HG03280 (cell line): ENCODE measurements around the gene TXNDC5.
"Not testable (repeated sequence)": the region's sequence is repeated elsewhere in the genome, so short reads cannot be mapped to it uniquely, and the experiment has no call there.

Experiments
- ATAC-seq: cut with Tn5 transposase; IDR thresholded peaks from one replicate; pipeline ENCODE4 v1.9.1; 2021; ENCODE audit warnings: mild to moderate bottlenecking, moderate library complexity; ENCODE audit not compliant: unreplicated experiment

The TXNDC5 gene

DNA sequence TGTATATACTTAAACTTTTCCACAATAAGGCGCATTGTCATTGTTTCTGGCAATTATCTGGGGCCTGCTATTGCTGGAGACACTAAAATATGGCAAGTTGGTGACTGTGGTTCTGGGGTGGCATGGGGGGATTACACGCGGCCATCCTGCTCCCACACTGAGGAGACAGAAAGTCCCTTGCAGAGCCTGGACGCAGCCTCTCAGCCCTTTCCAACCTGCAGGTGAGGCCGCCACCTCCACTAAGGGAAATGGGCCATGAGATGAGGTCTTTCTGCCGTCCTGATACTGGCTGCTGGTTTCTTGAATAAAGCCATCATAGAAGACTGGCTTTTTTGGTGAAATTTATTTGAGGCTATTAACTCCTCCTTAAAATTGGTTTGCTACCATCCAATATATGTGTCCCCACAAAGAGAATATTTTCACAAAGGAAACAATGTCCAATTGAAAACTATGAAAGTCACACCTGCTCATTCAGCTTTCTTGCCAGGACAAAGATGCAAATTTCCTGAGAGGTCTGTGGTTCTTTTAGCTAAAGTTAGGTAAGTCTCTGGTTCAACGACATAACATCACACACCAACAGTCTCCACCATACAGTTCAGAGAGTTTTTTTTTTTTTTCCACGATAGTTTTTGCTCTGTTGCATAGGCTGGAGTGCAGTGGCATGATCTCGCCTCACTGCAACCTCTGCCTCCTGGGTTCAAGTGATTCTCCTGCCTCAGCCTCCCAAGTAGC, 13.0 kb downstream of the TXNDC5 start:
- ATAC-seq = peak; percentile 50

DNA sequence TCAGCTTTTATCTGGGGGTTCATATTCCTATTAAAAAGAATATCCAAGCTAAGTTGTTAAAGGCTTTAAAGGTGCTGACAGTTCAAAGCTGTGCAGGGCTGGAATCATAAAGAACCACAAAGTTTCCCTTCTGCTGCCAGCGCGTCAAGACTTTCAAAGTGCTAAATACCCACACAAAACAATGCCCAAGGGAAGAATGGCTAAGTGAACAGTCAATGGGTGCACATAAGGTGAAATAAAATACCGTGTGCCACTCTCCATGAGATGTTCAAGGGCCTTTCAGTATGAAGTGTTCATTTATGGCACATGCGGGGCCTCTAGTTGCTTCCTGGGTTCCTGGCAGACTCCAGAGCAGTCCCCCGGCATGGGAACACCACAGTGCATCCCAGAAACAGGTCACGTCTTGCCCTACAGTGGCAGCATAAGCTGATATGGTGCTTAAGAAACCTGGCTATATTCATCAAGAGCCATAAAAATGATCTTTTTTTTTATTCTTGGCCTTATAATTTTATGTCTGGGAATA, 14.1 kb downstream of the TXNDC5 start:
- ATAC-seq = no peak

DNA sequence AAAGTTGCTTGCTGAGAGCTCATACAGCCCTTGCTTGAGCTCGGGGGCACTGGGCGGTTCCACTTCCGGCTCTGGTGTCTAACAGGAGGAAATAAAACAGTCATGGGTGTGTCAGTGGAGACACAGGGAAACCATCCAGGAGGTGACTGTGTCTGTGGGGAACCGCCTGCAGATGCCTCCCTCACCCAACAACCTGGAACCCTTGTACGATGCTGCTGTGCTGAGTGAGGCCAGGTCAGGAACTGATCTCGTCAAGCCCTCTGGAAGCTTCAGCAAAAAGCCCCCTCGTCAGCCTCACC, 15.5 kb downstream of the TXNDC5 start:
- ATAC-seq = no peak

DNA sequence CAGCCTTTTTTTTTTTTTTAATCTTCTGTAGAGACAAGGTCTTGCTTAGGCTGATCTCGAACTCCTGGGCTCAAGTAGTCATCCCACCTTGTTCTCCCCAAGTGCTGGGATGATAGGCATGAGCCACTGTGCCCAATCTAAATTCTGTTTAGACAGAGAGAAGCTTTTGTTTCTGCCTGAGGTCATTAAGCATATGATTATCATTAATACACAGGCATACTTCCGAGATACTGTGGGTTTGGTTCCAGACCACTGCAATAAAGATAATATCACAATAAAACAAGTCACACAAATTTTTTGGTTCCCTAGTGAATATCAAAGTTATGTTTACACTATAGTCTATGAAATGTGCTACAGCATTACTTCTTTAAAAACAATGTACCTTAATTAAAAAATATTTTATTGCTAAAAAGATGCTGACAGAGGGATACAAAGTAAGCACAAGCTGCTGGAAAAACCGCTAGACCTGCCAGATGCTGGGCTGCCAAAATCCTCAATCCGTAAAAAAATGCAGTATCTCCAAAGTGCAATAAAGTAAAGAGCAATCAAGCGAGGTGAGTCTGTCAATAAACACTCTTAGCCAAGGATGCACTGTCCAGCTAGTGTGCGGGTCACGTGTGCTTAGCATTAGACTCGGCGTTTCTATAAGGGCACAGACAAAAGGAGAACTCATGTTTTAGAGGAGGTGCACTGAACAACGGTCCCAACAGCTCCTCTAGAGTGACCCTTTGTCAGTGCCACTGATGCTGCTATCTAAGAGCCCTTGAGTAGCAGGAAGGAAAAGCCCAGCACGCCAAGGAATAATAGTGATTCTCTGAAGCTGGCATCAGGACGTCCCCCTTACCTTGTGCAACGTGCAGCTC, 16.1 kb downstream of the TXNDC5 start:
- no peak for ATAC-seq

DNA sequence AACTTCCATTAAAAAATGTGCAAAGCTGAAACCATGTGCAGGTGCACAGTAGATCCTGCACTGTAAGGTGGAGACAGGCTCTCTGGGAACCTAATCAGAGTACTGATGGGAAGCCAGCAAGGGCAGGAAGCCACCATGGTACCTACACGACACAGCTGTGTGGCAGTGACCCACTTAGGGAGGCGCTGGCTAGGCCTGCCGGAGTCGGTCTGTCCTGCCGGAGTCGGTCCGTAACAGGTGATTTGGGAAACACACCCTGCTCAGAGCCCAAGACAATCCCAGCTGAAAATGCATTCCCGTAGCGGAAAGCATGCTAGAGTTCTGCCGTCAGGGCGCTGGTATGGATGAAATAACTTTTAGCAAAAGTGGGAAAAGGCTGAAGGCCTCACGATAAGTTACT, 17.2 kb downstream of the TXNDC5 start:
- ATAC-seq = no peak

DNA sequence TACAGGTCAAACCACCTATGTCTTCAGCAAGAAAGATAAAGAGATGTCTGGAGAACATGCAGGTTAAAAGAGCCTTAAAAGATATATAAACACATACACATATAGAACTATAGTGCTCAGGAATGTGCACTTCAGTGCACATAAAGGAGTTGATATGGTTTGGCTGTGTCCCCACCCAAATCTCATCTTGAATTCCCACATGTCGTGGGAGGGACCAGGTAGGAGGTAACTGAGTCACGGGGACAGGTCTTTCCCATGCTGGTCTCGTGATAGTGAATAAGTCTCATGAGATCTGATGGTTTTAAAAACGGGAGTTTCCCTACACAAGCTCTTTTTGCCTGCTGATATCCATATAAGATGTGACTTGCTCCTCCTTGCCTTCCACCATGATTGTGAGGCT, 18.2 kb downstream of the TXNDC5 start:
- ATAC-seq = not testable (repeated sequence)

DNA sequence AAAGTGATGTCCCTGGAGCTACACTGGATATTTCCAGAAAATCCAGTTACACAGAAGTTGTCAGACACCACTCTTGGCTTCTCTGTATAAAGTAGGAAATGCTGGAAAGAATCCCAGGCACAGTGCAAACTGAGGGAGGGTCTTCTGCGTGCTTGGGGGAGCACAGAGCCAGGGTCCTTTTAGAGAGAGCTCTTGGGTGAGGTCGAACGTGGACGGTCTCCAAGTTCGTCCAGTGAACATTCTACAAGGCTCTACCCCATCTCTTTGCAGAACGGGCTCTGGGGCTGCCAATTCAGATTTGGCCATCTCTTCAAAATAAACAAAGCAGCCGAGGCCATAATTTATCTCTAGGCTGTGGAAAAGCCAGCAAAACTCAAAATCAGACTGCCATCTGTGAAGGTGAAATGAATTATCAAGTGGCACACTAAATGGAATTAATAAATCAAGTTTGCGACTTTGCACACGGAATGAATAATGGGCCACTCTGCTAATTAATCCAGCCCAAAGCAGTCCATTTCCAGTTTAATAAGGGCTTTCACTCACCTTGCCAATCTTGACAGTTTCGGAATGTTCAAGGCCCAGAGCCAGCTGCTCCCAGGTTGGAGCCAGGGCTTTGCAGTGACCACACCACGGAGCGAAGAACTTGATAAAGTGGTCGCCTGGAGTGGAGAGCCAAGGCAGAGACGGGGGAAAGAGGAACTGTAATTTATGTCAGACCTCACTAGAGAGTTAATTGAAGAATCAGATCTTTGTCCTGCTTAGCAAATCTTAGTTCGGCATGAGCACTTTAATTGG, 19.3 kb downstream of the TXNDC5 start:
- no peak for ATAC-seq

DNA sequence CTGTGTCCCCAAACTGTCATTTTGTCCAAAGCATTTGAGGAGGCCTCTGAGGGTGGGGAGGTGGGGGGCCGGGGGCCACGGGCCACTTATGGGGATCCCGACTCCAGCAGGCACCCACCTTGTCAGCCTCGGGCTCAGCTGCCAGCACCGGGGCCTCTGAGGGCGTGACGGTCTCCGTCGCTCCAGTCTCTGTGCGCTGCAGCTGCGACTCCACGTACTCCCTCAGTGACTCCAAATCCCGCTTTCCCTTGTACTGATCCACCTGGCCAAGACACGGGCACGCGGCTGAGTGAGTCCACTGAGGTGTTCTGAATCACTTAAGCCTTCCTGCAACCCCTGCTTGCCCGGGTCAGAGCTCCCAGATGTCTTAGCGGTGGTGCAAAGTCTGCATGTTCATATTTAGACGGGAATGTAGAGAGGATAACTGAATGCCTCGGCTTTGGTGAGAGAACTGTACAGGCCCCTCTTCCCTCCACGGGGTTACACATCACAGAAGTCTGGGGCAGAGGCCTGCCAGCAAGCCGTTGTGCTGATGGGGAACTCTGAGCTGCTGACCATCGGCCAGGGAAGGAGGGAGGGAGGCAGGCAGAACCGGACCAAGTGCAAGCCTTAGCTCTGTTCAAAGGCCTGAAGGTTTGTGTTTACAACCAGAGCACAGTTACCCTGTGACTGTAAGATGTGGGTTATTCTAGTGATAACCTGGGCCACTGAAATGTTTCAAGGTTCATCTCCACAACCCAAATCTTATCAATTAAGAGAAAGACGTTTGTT, 21.8 kb downstream of the TXNDC5 start:
- ATAC-seq = no peak

DNA sequence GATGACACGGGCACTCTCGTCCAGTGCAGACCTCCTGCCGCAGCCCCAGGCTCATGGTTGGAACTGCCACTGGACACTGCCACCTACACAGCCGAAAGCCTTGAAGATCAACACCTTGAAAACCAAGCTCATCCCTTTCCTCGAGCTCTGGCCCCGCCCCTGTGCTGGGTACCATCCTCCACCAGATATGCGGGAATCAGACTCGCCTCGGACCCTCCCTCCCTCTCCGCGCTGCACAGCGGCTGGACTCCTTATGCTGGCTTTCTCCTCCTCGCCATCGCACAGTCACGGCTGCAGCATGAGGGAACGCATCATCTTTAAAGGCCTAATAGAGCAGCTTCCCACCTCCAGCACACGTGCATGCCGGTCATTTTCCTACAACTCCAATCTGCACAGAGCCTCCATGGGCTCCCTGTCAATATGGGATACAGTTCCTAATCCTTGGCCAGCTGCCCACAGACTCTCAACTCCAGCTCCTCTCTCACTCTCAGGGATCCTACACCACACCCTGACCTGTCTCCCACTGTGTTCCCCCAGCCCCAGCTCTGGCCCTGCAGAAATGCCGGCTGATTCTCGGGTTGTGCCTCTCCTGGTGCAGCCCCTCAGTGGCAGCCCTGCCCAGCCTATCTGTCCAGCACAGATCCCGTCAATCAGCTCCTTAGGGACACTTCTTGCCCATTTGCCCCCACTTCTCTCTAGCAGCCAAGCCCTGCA, 23.2 kb downstream of the TXNDC5 start:
- ATAC-seq = no peak

DNA sequence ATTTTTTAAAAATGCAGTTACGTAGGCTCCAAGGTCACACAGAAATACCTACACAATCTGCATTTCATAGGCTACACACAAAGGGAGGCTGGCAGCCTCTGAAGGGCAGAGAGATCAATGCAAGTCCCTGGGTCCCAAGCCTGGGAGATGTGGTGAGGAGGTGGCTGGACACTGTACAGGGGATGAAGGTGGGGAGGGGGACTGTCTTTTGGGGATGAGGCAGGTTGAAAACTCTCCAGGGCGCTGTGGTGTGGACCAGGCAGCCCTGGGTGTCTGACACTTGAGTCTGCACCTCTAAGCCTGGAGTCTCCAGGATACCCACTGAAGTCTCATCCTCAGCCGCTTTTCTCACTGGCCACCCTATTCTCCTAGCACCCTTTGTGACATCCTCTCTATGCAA, 24.5 kb downstream of the TXNDC5 start:
- no peak for ATAC-seq

DNA sequence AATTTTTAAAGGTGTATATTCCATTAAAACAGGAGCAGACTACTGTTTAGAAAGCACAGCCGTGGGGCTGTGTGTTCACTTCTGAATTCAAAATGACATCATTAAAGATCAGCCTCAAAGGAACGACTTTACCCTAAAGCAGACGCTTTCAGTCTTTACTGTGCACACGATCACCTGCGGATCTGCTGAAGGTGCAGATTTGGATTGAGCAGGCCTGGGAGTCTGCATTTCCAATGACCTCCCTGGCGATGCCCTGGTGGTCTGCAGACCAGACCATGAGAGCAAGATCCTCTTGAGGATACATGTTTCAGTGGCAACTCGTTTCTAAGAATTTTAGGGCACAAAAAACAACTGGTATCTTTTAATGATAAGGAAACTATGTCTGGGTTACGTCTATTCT, 27.2 kb downstream of the TXNDC5 start:
- ATAC-seq = no peak

DNA sequence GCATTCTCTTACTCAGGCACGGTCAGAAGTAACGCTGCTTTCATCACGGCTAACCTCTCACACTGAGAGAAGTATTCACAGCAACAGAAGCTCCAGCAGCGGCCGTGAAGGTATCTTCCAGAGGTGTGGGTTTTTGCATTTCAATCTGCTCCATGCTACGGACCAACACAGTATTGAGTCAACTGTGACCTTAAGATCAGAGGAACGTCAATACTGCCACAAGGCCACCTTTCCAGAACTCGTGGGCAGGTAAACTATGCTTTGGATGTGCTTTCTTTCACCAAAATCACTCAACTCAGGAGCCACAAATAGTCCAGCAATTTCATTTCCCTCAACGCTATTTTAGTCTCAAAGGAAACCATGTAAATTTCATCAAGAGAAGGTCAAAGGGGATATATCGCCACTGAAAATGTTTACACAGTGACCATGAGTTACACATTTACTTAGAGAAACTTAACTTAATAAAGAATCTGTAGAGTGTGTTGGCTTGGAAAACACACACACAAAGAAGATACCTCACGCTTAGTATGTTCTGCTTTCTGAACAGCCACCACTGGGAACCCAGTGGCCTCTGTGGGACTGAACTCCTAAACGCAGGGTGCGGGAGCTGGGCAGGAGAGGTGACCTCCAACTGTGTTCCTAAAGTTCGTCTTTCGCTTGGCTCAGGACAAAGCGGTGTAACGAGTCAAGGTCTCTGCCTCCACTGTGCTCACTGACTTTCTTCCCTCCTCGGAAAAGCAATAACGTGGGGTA, 27.9 kb downstream of the TXNDC5 start:
- no peak for ATAC-seq

DNA sequence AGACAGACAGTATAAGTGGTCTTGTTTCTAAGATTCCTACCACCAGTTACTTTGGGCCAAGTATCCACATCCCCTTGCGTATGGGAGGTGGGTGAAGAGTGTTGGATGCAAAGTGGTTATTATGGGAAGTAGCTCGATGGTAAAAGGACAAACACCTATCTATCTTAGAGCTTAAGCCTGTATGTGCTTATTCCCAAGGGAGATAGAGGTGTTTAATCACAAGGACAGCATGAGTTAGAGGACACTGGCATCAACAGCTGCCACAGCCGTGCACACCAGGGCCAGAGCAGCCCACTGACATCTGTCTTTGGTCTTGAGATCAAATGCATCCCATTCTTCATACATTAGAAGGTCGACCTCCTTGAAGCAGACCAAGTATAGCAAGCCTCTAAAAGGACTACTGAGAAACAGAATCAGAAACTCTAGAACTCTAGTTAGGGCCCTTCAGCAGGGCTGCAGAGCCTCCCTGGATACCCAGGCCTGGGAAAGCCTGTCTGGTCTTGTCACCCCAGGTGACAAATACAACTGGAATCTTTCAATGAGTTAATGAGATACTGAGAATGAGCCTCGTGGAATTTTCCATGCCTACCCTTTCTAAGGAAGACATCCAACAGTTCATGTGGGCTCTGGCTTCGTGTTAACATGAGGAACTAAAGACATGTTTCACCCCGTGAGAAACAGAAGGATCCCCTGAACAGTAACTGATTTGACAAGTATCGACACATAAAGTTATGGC, 28.7 kb downstream of the TXNDC5 start:
- ATAC-seq = no peak

DNA sequence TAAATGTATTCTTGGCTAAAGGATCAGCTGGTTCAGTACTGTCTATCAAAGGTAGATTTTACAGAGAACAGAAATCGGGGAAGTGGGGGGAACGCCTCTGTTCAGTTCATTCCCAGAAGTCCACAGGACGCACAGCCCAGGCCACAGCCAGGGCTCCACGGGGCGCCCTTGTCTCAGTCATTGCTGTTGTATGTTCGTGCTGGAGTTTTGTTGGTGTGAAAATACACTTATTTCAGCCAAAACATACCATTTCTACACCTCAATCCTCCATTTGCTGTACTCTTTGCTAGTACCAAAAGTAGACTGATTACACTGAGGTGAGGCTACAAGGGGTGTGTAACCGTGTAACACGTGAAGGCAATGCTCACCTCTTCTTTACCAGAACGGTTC, 29.9 kb downstream of the TXNDC5 start:
- no peak for ATAC-seq

DNA sequence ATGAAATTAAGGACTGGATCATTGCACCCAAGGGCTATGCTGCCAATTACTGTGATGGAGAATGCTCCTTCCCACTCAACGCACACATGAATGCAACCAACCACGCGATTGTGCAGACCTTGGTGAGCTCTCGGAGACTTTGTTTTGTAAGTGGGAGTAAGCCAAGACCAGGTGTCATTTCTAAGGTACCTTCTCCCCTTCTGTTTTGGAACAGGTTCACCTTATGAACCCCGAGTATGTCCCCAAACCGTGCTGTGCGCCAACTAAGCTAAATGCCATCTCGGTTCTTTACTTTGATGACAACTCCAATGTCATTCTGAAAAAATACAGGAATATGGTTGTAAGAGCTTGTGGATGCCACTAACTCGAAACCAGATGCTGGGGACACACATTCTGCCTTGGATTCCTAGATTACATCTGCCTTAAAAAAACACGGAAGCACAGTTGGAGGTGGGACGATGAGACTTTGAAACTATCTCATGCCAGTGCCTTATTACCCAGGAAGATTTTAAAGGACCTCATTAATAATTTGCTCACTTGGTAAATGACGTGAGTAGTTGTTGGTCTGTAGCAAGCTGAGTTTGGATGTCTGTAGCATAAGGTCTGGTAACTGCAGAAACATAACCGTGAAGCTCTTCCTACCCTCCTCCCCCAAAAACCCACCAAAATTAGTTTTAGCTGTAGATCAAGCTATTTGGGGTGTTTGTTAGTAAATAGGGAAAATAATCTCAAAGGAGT, 30.4 kb downstream of the TXNDC5 start:
- ATAC-seq = no peak

DNA sequence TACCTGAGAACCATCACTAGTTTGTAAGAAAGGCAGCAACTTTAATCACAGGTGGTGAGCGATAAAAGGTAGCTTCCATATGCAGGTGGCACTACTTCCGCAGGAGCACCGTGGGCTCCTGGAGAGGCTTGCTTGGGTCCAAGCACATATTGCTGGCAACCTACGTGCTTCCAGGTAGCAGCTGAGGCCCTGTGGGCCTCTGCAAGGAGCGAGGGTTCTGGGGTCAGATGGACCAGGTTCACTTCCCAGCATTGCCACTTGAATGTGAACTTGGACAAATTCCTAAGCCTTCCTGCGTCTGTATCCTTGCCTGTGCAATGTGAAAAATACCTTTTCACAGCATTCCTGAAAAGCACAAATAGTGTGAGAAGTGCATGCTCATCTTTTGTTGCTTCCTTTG, 31.0 kb downstream of the TXNDC5 start:
- ATAC-seq = no peak

DNA sequence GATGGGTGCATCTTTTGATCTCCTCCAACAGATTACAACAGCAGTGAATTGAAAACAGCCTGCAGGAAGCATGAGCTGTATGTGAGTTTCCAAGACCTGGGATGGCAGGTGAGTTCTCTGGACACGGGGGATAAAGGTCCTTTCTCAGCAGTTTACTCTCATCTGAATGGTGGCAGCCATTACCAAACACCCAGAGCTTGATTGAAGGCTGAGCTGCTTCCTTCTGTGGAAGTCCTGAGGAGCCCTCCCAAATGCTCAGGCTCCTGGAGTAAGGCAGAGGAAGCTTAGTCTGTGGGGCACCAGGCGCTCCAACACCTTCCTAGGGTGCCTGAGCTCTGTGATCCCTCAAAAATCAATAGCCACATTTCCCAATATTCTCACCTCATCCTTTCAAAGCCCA, 31.5 kb downstream of the TXNDC5 start:
- no peak for ATAC-seq

DNA sequence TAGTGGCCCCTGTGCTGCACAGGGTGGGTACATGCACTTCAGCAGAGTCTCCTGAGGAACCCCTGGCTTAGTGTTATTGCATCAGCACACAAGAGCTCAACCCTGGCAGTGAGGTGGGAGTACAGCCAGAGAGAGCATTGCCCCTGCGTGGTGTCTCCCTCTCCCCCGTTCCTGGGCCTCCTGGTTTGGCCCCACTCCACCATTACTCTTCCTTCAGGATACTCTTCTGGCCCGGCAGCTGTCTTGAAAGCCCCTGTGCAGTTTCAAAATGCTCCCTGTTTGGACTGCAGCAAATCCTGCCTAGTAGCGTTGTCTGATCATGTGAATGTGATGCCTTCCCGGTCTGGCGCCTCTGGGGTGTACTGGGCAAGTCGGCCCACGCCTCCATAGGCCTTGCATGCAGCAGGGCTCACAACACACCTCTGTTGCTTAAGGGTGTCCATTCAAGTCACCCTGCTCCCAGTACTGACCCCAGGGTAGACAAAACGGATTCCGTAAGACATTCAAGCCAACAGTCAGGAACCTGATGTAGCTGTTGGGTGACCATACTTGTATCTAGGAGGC, 32.1 kb downstream of the TXNDC5 start:
- no peak for ATAC-seq
